PC-3 (cell line): Measurements from ENCODE around the gene STARD10. TPM values are rescaled to one million over a fixed set of nuclear protein-coding genes. Genes with fewer than 3 reads are reported as not detected.

Experiments
- ATAC-seq: fragments of 200-7000 bp; cut with Tn5 transposase; 2 replicates; pipeline ENCODE4 v1.9.1; 2020; ENCODE audit warnings: mild to moderate bottlenecking, moderate library complexity
- BruUV-seq: library from RNA; stranded (reverse); fragments of 400-500 nt; replicated peaks from 2 replicates; lab custom pipeline; 2021; lab: Mats Ljungman, UMichigan
- CTCF ChIA-PET: fragments of 300-600 bp; sonication (Branson Sonifier 250); formaldehyde crosslinking; loops from one replicate; lab custom pipeline; 2022; ENCODE audit warnings: antibody characterized with exemption; lab: Charles Lee
- POLR2A ChIA-PET: fragments of 300-600 bp; sonication (Branson Sonifier 250); formaldehyde crosslinking; loops from one replicate; lab custom pipeline; 2022; ENCODE audit warnings: antibody characterized with exemption; ENCODE audit not compliant: unreplicated experiment; lab: Charles Lee
- DNase-seq: peaks from one replicate; pipeline ENCODE4 v3.0.0-alpha.2; 2015
- H2AFZ ChIP-seq: fragments of 300-600 bp; sonication (generic); 2 replicates; pipeline ENCODE4 v1.6.0; 2016; ENCODE audit warnings: antibody characterized with exemption, low read length
- H3F3A ChIP-seq: fragments of 300-600 bp; sonication (generic); one replicate; pipeline ENCODE4 v1.6.0; 2017; ENCODE audit warnings: antibody characterized with exemption, low read length, control low read depth, mild to moderate bottlenecking; ENCODE audit not compliant: unreplicated experiment
- H3K27ac ChIP-seq: fragments of 300-600 bp; sonication (generic); 2 replicates; pipeline ENCODE4 v1.5.1; 2016; ENCODE audit warnings: mild to moderate bottlenecking, low read length
- H3K27me3 ChIP-seq: fragments of 300-600 bp; sonication (generic); 2 replicates; pipeline ENCODE4 v1.6.1; 2016; ENCODE audit warnings: low read length, mixed read lengths
- H3K36me3 ChIP-seq: fragments of 300-600 bp; sonication (generic); 2 replicates; pipeline ENCODE4 v1.6.1; 2016; ENCODE audit warnings: low read depth, mixed run types, low read length, mixed read lengths
- H3K4me1 ChIP-seq: fragments of 300-600 bp; sonication (generic); 2 replicates; pipeline ENCODE4 v1.5.1; 2016; ENCODE audit warnings: low read length; ENCODE audit not compliant: insufficient read depth
- H3K4me2 ChIP-seq: fragments of 300-600 bp; sonication (generic); 2 replicates; pipeline ENCODE4 v1.6.0; 2016; ENCODE audit warnings: low read length
- H3K4me3 ChIP-seq: fragments of 300-600 bp; sonication (generic); 2 replicates; pipeline ENCODE4 v1.5.1; 2016; ENCODE audit warnings: mild to moderate bottlenecking, low read length, mixed read lengths
- H3K79me2 ChIP-seq: fragments of 300-600 bp; sonication (generic); 2 replicates; pipeline ENCODE4 v1.6.1; 2017; ENCODE audit warnings: low read length, mixed read lengths
- H3K9ac ChIP-seq: fragments of 300-600 bp; sonication (generic); 2 replicates; pipeline ENCODE4 v1.6.0; 2016; ENCODE audit warnings: mild to moderate bottlenecking, low read length
- H3K9me2 ChIP-seq: fragments of 300-600 bp; sonication (generic); replicated peaks from 2 replicates; pipeline ENCODE4 v1.6.1; 2016; ENCODE audit warnings: mixed run types, low read length, mixed read lengths
- H3K9me3 ChIP-seq: fragments of 300-600 bp; sonication (generic); 2 replicates; pipeline ENCODE4 v1.6.1; 2016; ENCODE audit warnings: low read length, mixed read lengths
- H4K20me1 ChIP-seq: fragments of 300-600 bp; sonication (generic); 2 replicates; pipeline ENCODE4 v1.6.1; 2016; ENCODE audit warnings: low read length, mixed read lengths
- CTCF ChIP-seq: fragments of 300-600 bp; sonication (generic); conservative IDR thresholded peaks from 2 replicates; pipeline ENCODE4 v1.5.1; 2017; ENCODE audit warnings: antibody characterized with exemption, low read depth, mild to moderate bottlenecking, low read length
- EZH2 ChIP-seq: fragments of 300-600 bp; sonication (generic); IDR thresholded peaks from one replicate; pipeline ENCODE4 v1.6.1; 2017; ENCODE audit warnings: antibody characterized with exemption, mild to moderate bottlenecking, low read length; ENCODE audit not compliant: unreplicated experiment
- EZH2phosphoT487 ChIP-seq: fragments of 300-600 bp; sonication (generic); IDR thresholded peaks from 2 replicates; pipeline ENCODE4 v1.6.1; 2018; ENCODE audit warnings: mild to moderate bottlenecking, antibody characterized with exemption, low read length, borderline replicate concordance
- intact Hi-C: fragments of 100-400 bp; cut with micrococcal nuclease; formaldehyde crosslinking; loops from 2 replicates; pipeline ENCODE4 v1.9.0; 2023
- total RNA-seq: library from RNA; depleted of rRNA; stranded (reverse); fragments of >200 nt; gene quantifications from 2 replicates; pipeline ENCODE4 v1.2.3, GENCODE V29; 2014

STARD10 gene
- total RNA-seq, 1 experiment from 2014 or later: 284 TPM

- TF ChIP-seq CTCF (no peak), EZH2phosphoT487 (no peak), EZH2 (no peak)
- peaks cover 9% of the 10 kb centered on the region for H3K79me2 ChIP-seq
- no peaks in the 10 kb centered on the region for H3K27me3 ChIP-seq
- intact Hi-C loops: no loop called here
- no peak for DNase-seq
- no peaks in the 10 kb centered on the region for H3K36me3 ChIP-seq
- H2AFZ ChIP-seq: no peak overlapping the region
- ATAC-seq: no peak
- CTCF ChIA-PET: interaction anchor here (0.5 kb wide), 1 partner anchor 115 kb away, joined by 7 read pairs; no protein-coding TSS in a partner anchor
- no peaks in the 10 kb centered on the region for H3K9me2 ChIP-seq
- POLR2A ChIA-PET: no interaction called here
- H3K4me3 ChIP-seq: no peak overlapping the region
- no peak overlapping the region for H3K9ac ChIP-seq
- no peaks in the 10 kb centered on the region for H3F3A ChIP-seq
- H3K4me1 ChIP-seq: peaks cover 30% of the 10 kb centered on the region
- no peaks in the 10 kb centered on the region for H4K20me1 ChIP-seq
- no peaks in the 10 kb centered on the region for H3K9me3 ChIP-seq
- no peak overlapping the region for H3K27ac ChIP-seq
- BruUV-seq: no TSS peak
- no peak overlapping the region for H3K4me2 ChIP-seq
Observed at GRCh38 chr11:72817966-72818365, 24.1 kb upstream of the STARD10 start.

GRCh38 chr11:72816404-72816990 is 22.6 kb upstream of the STARD10 start:
- Histone ChIP-seq H3K9ac (no peak overlapping the region), H3K36me3 (no peaks in the 10 kb centered on the region), H2AFZ (no peak overlapping the region), H3K79me2 (peaks cover 24% of the 10 kb centered on the region), H3K27ac (no peak overlapping the region), H3K4me2 (no peak overlapping the region), H3F3A (no peaks in the 10 kb centered on the region), H3K9me2 (no peaks in the 10 kb centered on the region), H3K4me3 (no peak overlapping the region), H3K4me1 (peaks cover 36% of the 10 kb centered on the region), H4K20me1 (0 out of 2 replicates have a peak, but pooled peaks cover 7% of the 10 kb centered on the region), H3K9me3 (no peaks in the 10 kb centered on the region), H3K27me3 (no peaks in the 10 kb centered on the region)
- DNase-seq: no peak
- no TSS peak for BruUV-seq
- no peak for TF ChIP-seq EZH2
- TF ChIP-seq EZH2phosphoT487: no peak
- no peak for TF ChIP-seq CTCF
- ChIA-PET POLR2A (interaction anchor here (0.5 kb wide), 1 partner anchor 94 kb away, joined by 8 read pairs; no protein-coding TSS in a partner anchor), CTCF (no interaction called here)
- intact Hi-C loops: no loop called here
- ATAC-seq: no peak

GRCh38 chr11:72815110-72815618 is 21.3 kb upstream of the STARD10 start:
- H3K9ac ChIP-seq: peak overlapping the region; percentile 97
- H3K9me2 ChIP-seq: no peaks in the 10 kb centered on the region
- no peaks in the 10 kb centered on the region for H3K9me3 ChIP-seq
- H3K4me1 ChIP-seq: peaks cover 30% of the 10 kb centered on the region
- H3K27ac ChIP-seq: peak overlapping the region; percentile 89
- POLR2A ChIA-PET: no interaction called here
- DNase-seq: peak; percentile 70
- no TSS peak for BruUV-seq
- H2AFZ ChIP-seq: peak overlapping the region; percentile 85
- no peaks in the 10 kb centered on the region for H3K27me3 ChIP-seq
- peaks cover 6% of the 10 kb centered on the region; the same call in 1 of the 2 replicates for H3K36me3 ChIP-seq
- H3F3A ChIP-seq: no peaks in the 10 kb centered on the region
- peak overlapping the region; percentile 79 for H3K4me3 ChIP-seq
- peak; percentile 5 for ATAC-seq
- TF ChIP-seq EZH2: no peak
- no peak for TF ChIP-seq EZH2phosphoT487
- TF ChIP-seq CTCF: 0 out of 2 replicates have a peak, but pooled peaks have one; percentile 22
- intact Hi-C loops: no loop called here
- H4K20me1 ChIP-seq: 0 out of 2 replicates have a peak, but pooled peaks cover 7% of the 10 kb centered on the region
- H3K4me2 ChIP-seq: peak overlapping the region; percentile 96
- H3K79me2 ChIP-seq: peaks cover 31% of the 10 kb centered on the region
- CTCF ChIA-PET: interaction anchor here (0.6 kb wide), 2 partner anchors 134 to 896 kb away, joined by 3 to 7 read pairs; no protein-coding TSS in a partner anchor
